NCI-H2107 treated with DMSO at 0.1 percent for 48 hours (cell line): ENCODE measurements around the gene CFAP300.

Source experiments
- DNase-seq: peaks from one replicate; lab custom pipeline; 2025; ENCODE audit not compliant: unreplicated experiment; lab: John Stamatoyannopoulos, UW

Gene CFAP300

GRCh38 chr11:102119997-102120396 lies 72.8 kb downstream of the CFAP300 start:
- no peak for DNase-seq

GRCh38 chr11:102120437-102120973 lies 73.3 kb downstream of the CFAP300 start:
- no peak for DNase-seq

- DNase-seq: no peak
These were observed 74.1 kb downstream of the CFAP300 start for GRCh38 chr11:102121329-102121728.
